K562 (cell line): ENCODE measurements around the gene GYS1. TPM values are rescaled to one million over a fixed set of nuclear protein-coding genes. Genes with fewer than 3 reads are reported as not detected.
A peak's percentile ranks its signal among the peaks of the same experiment; 100 is the strongest.

Experiments used
- ARID1B ChIP-seq: fragments of 450-650 bp; IDR thresholded peaks from 2 replicates; pipeline ENCODE4 v1.6.1; 2016; ENCODE audit warnings: antibody characterized with exemption, mild to moderate bottlenecking, inconsistent platforms
- GABPA ChIP-seq: fragments of 200-800 bp; sonication (Bioruptor generic); conservative IDR thresholded peaks from 2 replicates; pipeline ENCODE4 v1.6.1; 2016; ENCODE audit warnings: low read depth, missing genetic modification characterization, missing compliant biosample characterization
- MYC ChIP-seq, 2 experiments: fragments of 250-450 bp in 1 of 2; sonication (Bioruptor Pico) in 1 of 2; IDR thresholded peaks; 2 replicates each; pipeline versions ENCODE4 v1.5.1 to v1.6.1; 2012 to 2021; ENCODE audit warnings: low read depth in 2 of 2, borderline replicate concordance in 1 of 2, improper control_type of control experiment in 1 of 2, low read length in 1 of 2, mild to moderate bottlenecking in 1 of 2, moderate library complexity in 1 of 2
- MYNN ChIP-seq, 2 experiments: sonication (generic); formaldehyde crosslinking in 1 of 2; IDR thresholded peaks; 2 replicates each; pipeline versions ENCODE4 v1.5.0 to v1.6.1; 2016 to 2020; ENCODE audit warnings: antibody characterized with exemption in 1 of 2, missing genetic modification reagents in 1 of 2
- SMARCA4 ChIP-seq: fragments of 450-650 bp; IDR thresholded peaks from 2 replicates; pipeline ENCODE4 v1.6.1; 2016
- SMARCE1 ChIP-seq: fragments of 450-650 bp; IDR thresholded peaks from 2 replicates; pipeline ENCODE4 v1.7.1; 2016; ENCODE audit warnings: mild to moderate bottlenecking
- TEAD2 ChIP-seq: fragments of 450-650 bp; IDR thresholded peaks from 2 replicates; pipeline ENCODE4 v1.6.1; 2016; ENCODE audit warnings: missing genetic modification characterization, control low read depth, missing compliant biosample characterization
- ZNF316 ChIP-seq: fragments of 450-650 bp; IDR thresholded peaks from 2 replicates; pipeline ENCODE4 v1.6.1; 2016
- ZNF584 ChIP-seq: fragments of 200-800 bp; sonication (Bioruptor generic); IDR thresholded peaks from 2 replicates; pipeline ENCODE4 v1.6.1; 2016; ENCODE audit warnings: low read depth, mild to moderate bottlenecking, missing genetic modification characterization, missing compliant biosample characterization
- polyA plus RNA-seq, 8 experiments: library from polyadenylated mRNA; depleted of rRNA in 4 of 8; stranded (reverse) in 5 of 8; unstranded in 3 of 8; fragments of >200 nt; fragmentation: Nextera tagmentation in 2 of 8; fragmentation: Illumina TruSeq in 1 of 8; extraction: Ambion mirVana in 2 of 8; extraction: Trizol in 1 of 8; gene quantifications; 2 replicates each; pipeline versions ENCODE4 v1.2.1 to v1.2.3, GENCODE V29; 2011 to 2014; ENCODE audit warnings: inconsistent platforms in 1 of 8, missing spikeins in 1 of 8
- total RNA-seq, 7 experiments: library from RNA; depleted of rRNA in 6 of 7; stranded (reverse); fragments of >200 nt in 6 of 7; fragmentation: Illumina TruSeq in 2 of 7; extraction: Trizol in 2 of 7; gene quantifications; 2 replicates each; pipeline versions ENCODE4 v1.2.1 to v1.2.3, GENCODE V29; 2011 to 2021; ENCODE audit warnings: low replicate concordance in 1 of 7
- TF ChIP-seq, protein P1 (sequence below), 2 experiments: fragments of 450-650 bp in 1 of 2; sonication (generic) in 1 of 2; formaldehyde crosslinking in 1 of 2; IDR thresholded peaks; 2 replicates each; pipeline versions ENCODE4 v1.7.1 to v1.9.0; 2016 to 2022; ENCODE audit warnings: inconsistent platforms in 1 of 2, mild to moderate bottlenecking in 1 of 2, missing genetic modification reagents in 1 of 2
- TF ChIP-seq, protein P2 (sequence below): fragments of 450-650 bp; IDR thresholded peaks from 2 replicates; pipeline ENCODE4 v1.6.1; 2017; ENCODE audit warnings: antibody characterized with exemption, mild to moderate bottlenecking

GYS1 gene
- total and polyA plus RNA-seq, 9 of the 15 experiments (the other 6 are each of a cell fraction or from before 2014, with no cell fraction given): 1.9 to 31.1 (median 15.2) TPM

GRCh38 chr19:48964205-48965039 lies 28.7 kb downstream of the GYS1 start (continued):
- TF ChIP-seq, protein P1, sequence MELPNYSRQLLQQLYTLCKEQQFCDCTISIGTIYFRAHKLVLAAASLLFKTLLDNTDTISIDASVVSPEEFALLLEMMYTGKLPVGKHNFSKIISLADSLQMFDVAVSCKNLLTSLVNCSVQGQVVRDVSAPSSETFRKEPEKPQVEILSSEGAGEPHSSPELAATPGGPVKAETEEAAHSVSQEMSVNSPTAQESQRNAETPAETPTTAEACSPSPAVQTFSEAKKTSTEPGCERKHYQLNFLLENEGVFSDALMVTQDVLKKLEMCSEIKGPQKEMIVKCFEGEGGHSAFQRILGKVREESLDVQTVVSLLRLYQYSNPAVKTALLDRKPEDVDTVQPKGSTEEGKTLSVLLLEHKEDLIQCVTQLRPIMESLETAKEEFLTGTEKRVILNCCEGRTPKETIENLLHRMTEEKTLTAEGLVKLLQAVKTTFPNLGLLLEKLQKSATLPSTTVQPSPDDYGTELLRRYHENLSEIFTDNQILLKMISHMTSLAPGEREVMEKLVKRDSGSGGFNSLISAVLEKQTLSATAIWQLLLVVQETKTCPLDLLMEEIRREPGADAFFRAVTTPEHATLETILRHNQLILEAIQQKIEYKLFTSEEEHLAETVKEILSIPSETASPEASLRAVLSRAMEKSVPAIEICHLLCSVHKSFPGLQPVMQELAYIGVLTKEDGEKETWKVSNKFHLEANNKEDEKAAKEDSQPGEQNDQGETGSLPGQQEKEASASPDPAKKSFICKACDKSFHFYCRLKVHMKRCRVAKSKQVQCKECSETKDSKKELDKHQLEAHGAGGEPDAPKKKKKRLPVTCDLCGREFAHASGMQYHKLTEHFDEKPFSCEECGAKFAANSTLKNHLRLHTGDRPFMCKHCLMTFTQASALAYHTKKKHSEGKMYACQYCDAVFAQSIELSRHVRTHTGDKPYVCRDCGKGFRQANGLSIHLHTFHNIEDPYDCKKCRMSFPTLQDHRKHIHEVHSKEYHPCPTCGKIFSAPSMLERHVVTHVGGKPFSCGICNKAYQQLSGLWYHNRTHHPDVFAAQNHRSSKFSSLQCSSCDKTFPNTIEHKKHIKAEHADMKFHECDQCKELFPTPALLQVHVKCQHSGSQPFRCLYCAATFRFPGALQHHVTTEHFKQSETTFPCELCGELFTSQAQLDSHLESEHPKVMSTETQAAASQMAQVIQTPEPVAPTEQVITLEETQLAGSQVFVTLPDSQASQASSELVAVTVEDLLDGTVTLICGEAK (IDR thresholded peaks at IDR 0.05): no peak
- TF ChIP-seq, protein P1 (CRISPR knock-in tag; IDR thresholded peaks at IDR 0.05): no peak
- TF ChIP-seq MYC (IDR thresholded peaks at IDR 0.05; ENCODE audit: low read depth, low read length) (no peak; the same call in 1 of the 2 replicates), MYC (CRISPR knock-in tag; IDR thresholded peaks at IDR 0.05; ENCODE audit: borderline replicate concordance, low read depth) (peak; percentile 30; the same call in 1 of the 2 replicates), ZNF316 (no peak), ZNF584 (no peak), GABPA (tag) (no peak), ARID1B (peak; percentile 13), SMARCE1 (peak; percentile 12; the same call in 1 of the 2 replicates), TEAD2 (tag) (no peak), MYNN (IDR thresholded peaks at IDR 0.05) (no peak), MYNN (CRISPR knock-in tag; IDR thresholded peaks at IDR 0.05) (no peak), SMARCA4 (no peak; the same call in 1 of the 2 replicates)
- TF ChIP-seq, protein P2, sequence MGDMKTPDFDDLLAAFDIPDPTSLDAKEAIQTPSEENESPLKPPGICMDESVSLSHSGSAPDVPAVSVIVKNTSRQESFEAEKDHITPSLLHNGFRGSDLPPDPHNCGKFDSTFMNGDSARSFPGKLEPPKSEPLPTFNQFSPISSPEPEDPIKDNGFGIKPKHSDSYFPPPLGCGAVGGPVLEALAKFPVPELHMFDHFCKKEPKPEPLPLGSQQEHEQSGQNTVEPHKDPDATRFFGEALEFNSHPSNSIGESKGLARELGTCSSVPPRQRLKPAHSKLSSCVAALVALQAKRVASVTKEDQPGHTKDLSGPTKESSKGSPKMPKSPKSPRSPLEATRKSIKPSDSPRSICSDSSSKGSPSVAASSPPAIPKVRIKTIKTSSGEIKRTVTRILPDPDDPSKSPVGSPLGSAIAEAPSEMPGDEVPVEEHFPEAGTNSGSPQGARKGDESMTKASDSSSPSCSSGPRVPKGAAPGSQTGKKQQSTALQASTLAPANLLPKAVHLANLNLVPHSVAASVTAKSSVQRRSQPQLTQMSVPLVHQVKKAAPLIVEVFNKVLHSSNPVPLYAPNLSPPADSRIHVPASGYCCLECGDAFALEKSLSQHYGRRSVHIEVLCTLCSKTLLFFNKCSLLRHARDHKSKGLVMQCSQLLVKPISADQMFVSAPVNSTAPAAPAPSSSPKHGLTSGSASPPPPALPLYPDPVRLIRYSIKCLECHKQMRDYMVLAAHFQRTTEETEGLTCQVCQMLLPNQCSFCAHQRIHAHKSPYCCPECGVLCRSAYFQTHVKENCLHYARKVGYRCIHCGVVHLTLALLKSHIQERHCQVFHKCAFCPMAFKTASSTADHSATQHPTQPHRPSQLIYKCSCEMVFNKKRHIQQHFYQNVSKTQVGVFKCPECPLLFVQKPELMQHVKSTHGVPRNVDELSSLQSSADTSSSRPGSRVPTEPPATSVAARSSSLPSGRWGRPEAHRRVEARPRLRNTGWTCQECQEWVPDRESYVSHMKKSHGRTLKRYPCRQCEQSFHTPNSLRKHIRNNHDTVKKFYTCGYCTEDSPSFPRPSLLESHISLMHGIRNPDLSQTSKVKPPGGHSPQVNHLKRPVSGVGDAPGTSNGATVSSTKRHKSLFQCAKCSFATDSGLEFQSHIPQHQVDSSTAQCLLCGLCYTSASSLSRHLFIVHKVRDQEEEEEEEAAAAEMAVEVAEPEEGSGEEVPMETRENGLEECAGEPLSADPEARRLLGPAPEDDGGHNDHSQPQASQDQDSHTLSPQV: 0 out of 2 replicates have a peak, but pooled peaks have one; percentile 26
